Left ventricle myocardium inferior (tissue), 1 donor: ENCODE results near the gene AK9. TPM values are rescaled to one million over a fixed set of nuclear protein-coding genes. Genes with fewer than 3 reads are reported as not detected.
"Not testable (repeated sequence)": the region's sequence is repeated elsewhere in the genome, so short reads cannot be mapped to it uniquely, and the experiment has no call there.

Experiments
- DNase-seq: peaks from one replicate; pipeline ENCODE4 v3.0.0-alpha.2; 2020
- H3K27ac ChIP-seq: fragments of 200-600 bp; replicated peaks from 2 replicates; pipeline ENCODE4 v1.8.0; 2021
- H3K27me3 ChIP-seq: fragments of 200-600 bp; 2 replicates; pipeline ENCODE4 v1.8.0; 2021; ENCODE audit warnings: low read depth
- H3K36me3 ChIP-seq: fragments of 200-600 bp; 2 replicates; pipeline ENCODE4 v1.8.0; 2021
- H3K4me1 ChIP-seq: fragments of 200-600 bp; 2 replicates; pipeline ENCODE4 v1.8.0; 2021
- H3K4me3 ChIP-seq: fragments of 200-600 bp; 2 replicates; pipeline ENCODE4 v1.8.0; 2021; ENCODE audit warnings: mild to moderate bottlenecking, moderate library complexity
- H3K9me3 ChIP-seq: fragments of 200-600 bp; replicated peaks from 2 replicates; pipeline ENCODE4 v1.8.0; 2021
- CTCF ChIP-seq: fragments of 200-600 bp; IDR thresholded peaks from 2 replicates; pipeline ENCODE4 v1.8.0; 2021; ENCODE audit warnings: antibody characterized with exemption, mild to moderate bottlenecking, borderline replicate concordance
- intact Hi-C: fragments of 100-400 bp; cut with micrococcal nuclease; formaldehyde crosslinking; loops from one replicate; pipeline ENCODE4 v1.11.0; 2022
- total RNA-seq: library from RNA; stranded (reverse); fragmentation: NEBNext Ultra II Directional; extraction: Animal tissue kit (Norgen Biotek cat#: 25700); gene quantifications from one replicate; pipeline ENCODE4 v1.2.1, GENCODE V29; 2021
- donor health status: DM: no; HTN: yes; CAD: no; lungs with severe emphysema.

The AK9 gene
- total RNA-seq, 1 donor from 2014 or later: 12.6 TPM

- DNase-seq: no peak
- intact Hi-C loops: loop anchor here (10.0 kb wide), 1 partner anchor 531 kb away; no protein-coding TSS in a partner anchor
- no peaks in the 10 kb centered on the region for H3K36me3 ChIP-seq
- TF ChIP-seq CTCF: no peak
- no peak overlapping the region for H3K4me3 ChIP-seq
- no peak overlapping the region for H3K27ac ChIP-seq
- H3K9me3 ChIP-seq: peaks cover 15% of the 10 kb centered on the region
- H3K27me3 ChIP-seq: no peaks in the 10 kb centered on the region
- no peaks in the 10 kb centered on the region for H3K4me1 ChIP-seq
These were observed 166.9 kb downstream of the AK9 start for GRCh38 chr6:109524129-109524528.

GRCh38 chr6:109523478-109523877 is 167.5 kb downstream of the AK9 start:
- intact Hi-C loops: loop anchor here (10.0 kb wide), 1 partner anchor 531 kb away; no protein-coding TSS in a partner anchor
- no peak for DNase-seq

GRCh38 chr6:109521080-109521479 is 169.9 kb downstream of the AK9 start:
- no peak for TF ChIP-seq CTCF
- no peaks in the 10 kb centered on the region for H3K27me3 ChIP-seq
- DNase-seq: no peak
- H3K36me3 ChIP-seq: no peaks in the 10 kb centered on the region
- no peak overlapping the region for H3K27ac ChIP-seq
- H3K4me1 ChIP-seq: no peaks in the 10 kb centered on the region
- intact Hi-C loops: loop anchor here (10.0 kb wide), 1 partner anchor 534 kb away; no protein-coding TSS in a partner anchor
- peaks cover 15% of the 10 kb centered on the region for H3K9me3 ChIP-seq
- no peak overlapping the region for H3K4me3 ChIP-seq

More at GRCh38 chr6:109523478-109523877, 167.5 kb downstream of the AK9 start:
- Histone ChIP-seq H3K27ac (no peak overlapping the region), H3K9me3 (peaks cover 15% of the 10 kb centered on the region), H3K4me1 (no peaks in the 10 kb centered on the region), H3K27me3 (no peaks in the 10 kb centered on the region), H3K4me3 (no peak overlapping the region), H3K36me3 (no peaks in the 10 kb centered on the region)
- TF ChIP-seq CTCF: no peak

GRCh38 chr6:109519647-109520046 is 171.4 kb downstream of the AK9 start:
- intact Hi-C loops: loop anchor here (10.0 kb wide), 1 partner anchor 535 kb away; no protein-coding TSS in a partner anchor

GRCh38 chr6:109516929-109517328 is 174.1 kb downstream of the AK9 start:
- no peak overlapping the region for H3K4me3 ChIP-seq
- intact Hi-C loops: no loop called here
- no peaks in the 10 kb centered on the region for H3K9me3 ChIP-seq
- no peak overlapping the region for H3K27ac ChIP-seq
- H3K27me3 ChIP-seq: no peaks in the 10 kb centered on the region
- no peaks in the 10 kb centered on the region for H3K36me3 ChIP-seq
- peaks cover 15% of the 10 kb centered on the region for H3K4me1 ChIP-seq
- DNase-seq: no peak
- no peak for TF ChIP-seq CTCF

More at GRCh38 chr6:109519647-109520046, 171.4 kb downstream of the AK9 start:
- not testable (repeated sequence) for DNase-seq, H3K4me3 ChIP-seq, H3K36me3 ChIP-seq, H3K27me3 ChIP-seq, H3K27ac ChIP-seq, H3K4me1 ChIP-seq
- H3K9me3 ChIP-seq: peaks cover 13% of the 10 kb centered on the region

- no peak overlapping the region for H3K4me3 ChIP-seq
- H3K27me3 ChIP-seq: no peaks in the 10 kb centered on the region
- H3K9me3 ChIP-seq: no peaks in the 10 kb centered on the region
- peaks cover 15% of the 10 kb centered on the region for H3K4me1 ChIP-seq
- H3K27ac ChIP-seq: no peak overlapping the region
- no peak for DNase-seq
- no peaks in the 10 kb centered on the region for H3K36me3 ChIP-seq
- TF ChIP-seq CTCF: no peak
- intact Hi-C loops: no loop called here
These were observed 175.1 kb downstream of the AK9 start for GRCh38 chr6:109515781-109516409.
